DMS 273 treated with DMSO at 0.1 percent for 48 hours (cell line): Measurements from ENCODE around the gene ADGRB3.
"Not testable (repeated sequence)": the region's sequence is repeated elsewhere in the genome, so short reads cannot be mapped to it uniquely, and the experiment has no call there.

Experiments used
- DNase-seq: peaks from one replicate; lab custom pipeline; 2025; lab: John Stamatoyannopoulos, UW

Gene ADGRB3

GRCh38 chr6:68740828-68741500, 105.9 kb downstream of the ADGRB3 start:
- no peak for DNase-seq

GRCh38 chr6:68741501-68742386, 106.7 kb downstream of the ADGRB3 start:
- DNase-seq: no peak

GRCh38 chr6:68743099-68743498, 108.0 kb downstream of the ADGRB3 start:
- no peak for DNase-seq

- DNase-seq: not testable (repeated sequence)
These were observed 109.3 kb downstream of the ADGRB3 start for GRCh38 chr6:68744376-68744775.

GRCh38 chr6:68746376-68746775, 111.3 kb downstream of the ADGRB3 start:
- DNase-seq: no peak

- no peak for DNase-seq
These were observed 112.2 kb downstream of the ADGRB3 start for GRCh38 chr6:68747110-68747790.

GRCh38 chr6:68747832-68748231, 112.8 kb downstream of the ADGRB3 start:
- not testable (repeated sequence) for DNase-seq

GRCh38 chr6:68754681-68755213, 119.7 kb downstream of the ADGRB3 start:
- DNase-seq: no peak

GRCh38 chr6:68756454-68757375, 121.6 kb downstream of the ADGRB3 start:
- DNase-seq: peak; percentile 62

GRCh38 chr6:68757821-68758220, 122.7 kb downstream of the ADGRB3 start:
- no peak for DNase-seq

GRCh38 chr6:68758559-68758958, 123.5 kb downstream of the ADGRB3 start:
- no peak for DNase-seq

GRCh38 chr6:68760485-68760884, 125.4 kb downstream of the ADGRB3 start:
- peak; percentile 60 for DNase-seq

- peak; percentile 66 for DNase-seq
These were observed 126.0 kb downstream of the ADGRB3 start for GRCh38 chr6:68760941-68761676.

- DNase-seq: no peak
These were observed 126.9 kb downstream of the ADGRB3 start for GRCh38 chr6:68761985-68762384.

GRCh38 chr6:68771426-68771825, 136.3 kb downstream of the ADGRB3 start:
- no peak for DNase-seq

- DNase-seq: no peak
These were observed 139.8 kb downstream of the ADGRB3 start for GRCh38 chr6:68774843-68775242.

GRCh38 chr6:68776354-68776753, 141.3 kb downstream of the ADGRB3 start:
- DNase-seq: no peak

- DNase-seq: peak; percentile 80
These were observed 142.9 kb downstream of the ADGRB3 start for GRCh38 chr6:68777956-68778355.

GRCh38 chr6:68778356-68779020, 143.4 kb downstream of the ADGRB3 start:
- peak; percentile 56 for DNase-seq

GRCh38 chr6:68779366-68779765, 144.3 kb downstream of the ADGRB3 start:
- DNase-seq: no peak
